Activated T-cell treated with anti-CD3 and anti-CD28 coated beads for 1 hour (primary cell): ENCODE data around the gene PKM.
"Not testable (repeated sequence)": the region's sequence is repeated elsewhere in the genome, so short reads cannot be mapped to it uniquely, and the experiment has no call there.

ENCODE experiments used
- DNase-seq: peaks from one replicate; pipeline ENCODE4 v3.0.0-alpha.2; 2020; ENCODE audit warnings: low read depth

Gene PKM

GRCh38 chr15:72176159-72176558, 54.8 kb downstream of the PKM start:
- no peak for DNase-seq

- DNase-seq = no peak
These were observed 55.6 kb downstream of the PKM start for GRCh38 chr15:72175186-72176044.

GRCh38 chr15:72174551-72175165, 56.3 kb downstream of the PKM start:
- DNase-seq = no peak

DNA sequence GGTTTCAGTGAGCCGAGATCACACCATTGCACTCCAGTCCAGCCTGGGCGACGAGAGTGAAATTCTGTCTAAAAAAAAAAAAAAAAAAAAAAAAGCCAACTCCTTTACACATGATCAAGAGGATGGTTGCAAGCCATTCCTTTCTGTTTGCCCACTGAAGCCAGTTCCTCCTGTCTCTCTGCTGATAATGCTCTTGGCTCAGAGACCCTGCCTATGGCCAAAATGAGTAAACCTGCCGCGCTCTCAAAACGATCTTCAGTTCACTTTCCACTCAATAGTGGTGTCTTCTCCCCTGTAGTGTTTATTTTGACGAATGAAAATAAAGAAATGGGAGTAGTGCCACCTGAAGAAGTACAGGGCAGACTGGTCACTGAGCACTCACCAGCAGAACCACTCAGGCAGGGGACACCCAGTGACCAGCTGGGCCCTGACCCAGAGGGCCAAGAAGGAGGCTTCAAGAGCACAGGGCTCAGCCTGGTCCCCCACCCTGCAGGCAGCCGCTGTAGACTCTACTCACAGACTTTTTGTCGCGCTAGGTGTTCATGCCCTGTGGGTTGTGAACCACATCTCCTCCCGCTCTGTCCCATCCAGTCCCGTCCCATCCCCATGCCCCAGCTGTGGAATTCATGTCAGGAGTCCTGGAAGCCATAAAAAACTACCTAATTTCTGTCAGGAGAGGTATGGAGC, 57.0 kb downstream of the PKM start:
- no peak for DNase-seq

- DNase-seq = no peak
These were observed 57.6 kb downstream of the PKM start for GRCh38 chr15:72173401-72173800.

- no peak for DNase-seq
These were observed 58.2 kb downstream of the PKM start for GRCh38 chr15:72172796-72173195.

DNA sequence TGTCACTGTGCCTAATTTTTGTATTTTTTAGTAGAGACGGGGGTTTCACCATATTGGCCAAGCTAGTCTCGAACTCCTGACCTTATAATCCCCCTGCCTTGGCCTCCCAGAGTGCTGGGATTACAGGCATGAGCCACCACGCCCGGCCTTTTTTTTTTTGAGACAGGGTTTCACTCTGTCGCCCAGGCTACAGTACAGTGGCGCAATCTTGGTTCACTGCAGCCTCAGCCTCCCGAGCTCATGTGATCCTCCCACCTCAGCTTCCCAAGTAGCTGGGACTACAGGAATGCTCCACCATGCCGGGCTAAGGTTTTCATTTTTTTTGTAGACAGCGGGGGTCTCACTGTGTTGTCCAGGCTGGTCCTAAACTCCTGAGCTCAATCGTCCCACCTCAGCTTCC, 59.0 kb downstream of the PKM start:
- not testable (repeated sequence) for DNase-seq

DNA sequence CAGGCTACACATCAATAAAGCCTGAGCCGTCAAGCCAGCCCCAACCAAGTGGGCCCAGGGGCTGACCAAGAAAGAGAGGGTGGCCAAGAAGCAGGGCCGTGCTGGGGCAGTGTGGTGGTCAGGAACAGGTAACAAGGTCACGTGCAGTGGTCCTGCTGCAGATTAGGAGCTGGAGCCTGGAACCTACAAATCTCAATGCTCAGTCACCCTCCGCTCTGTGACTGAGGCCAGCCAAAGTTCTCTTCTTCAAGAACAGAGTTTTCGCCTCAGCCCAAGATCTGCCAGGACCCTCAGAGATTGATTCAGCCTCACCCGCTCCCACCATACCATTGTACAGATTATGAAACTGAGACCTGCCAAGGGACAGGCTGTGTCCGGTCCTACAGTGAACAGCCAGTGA, 60.3 kb downstream of the PKM start:
- no peak for DNase-seq

GRCh38 chr15:72169921-72170611, 60.9 kb downstream of the PKM start:
- DNase-seq = no peak

DNA sequence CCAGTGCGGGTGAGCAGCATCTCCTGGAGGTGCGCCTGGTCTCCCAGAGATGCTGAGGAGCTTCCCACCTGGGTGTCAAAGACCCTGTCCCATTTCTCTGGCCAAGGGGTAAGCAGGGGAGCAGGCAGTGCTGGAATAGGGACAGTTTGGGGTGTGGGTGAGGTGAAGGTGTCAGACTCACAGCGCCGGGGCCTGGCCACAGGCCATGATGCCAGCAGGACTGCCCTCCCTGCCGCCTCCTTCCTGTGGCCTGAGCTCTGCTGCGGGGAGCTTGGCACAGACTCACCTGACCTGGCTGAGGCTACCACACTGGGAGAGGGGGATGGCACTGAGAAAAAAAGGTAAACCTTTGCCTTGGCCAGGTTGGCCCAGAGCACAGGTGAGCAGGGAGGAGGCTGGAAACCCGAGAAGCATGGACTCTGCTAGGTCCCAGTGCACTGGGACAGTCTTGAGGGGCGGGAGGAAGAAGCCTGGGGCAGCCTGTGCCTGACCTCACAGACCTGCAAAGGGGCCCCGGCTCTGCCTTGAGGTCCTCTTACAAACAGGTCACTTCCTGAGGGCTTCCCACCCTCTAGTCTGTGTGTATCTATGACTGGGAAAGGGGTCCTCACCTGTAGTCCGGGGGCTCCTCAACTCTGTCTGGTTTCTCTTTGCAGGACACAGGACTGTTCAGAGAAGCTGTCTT, 61.6 kb downstream of the PKM start:
- DNase-seq = no peak

- no peak for DNase-seq
These were observed 62.2 kb downstream of the PKM start for GRCh38 chr15:72168808-72169190.

DNA sequence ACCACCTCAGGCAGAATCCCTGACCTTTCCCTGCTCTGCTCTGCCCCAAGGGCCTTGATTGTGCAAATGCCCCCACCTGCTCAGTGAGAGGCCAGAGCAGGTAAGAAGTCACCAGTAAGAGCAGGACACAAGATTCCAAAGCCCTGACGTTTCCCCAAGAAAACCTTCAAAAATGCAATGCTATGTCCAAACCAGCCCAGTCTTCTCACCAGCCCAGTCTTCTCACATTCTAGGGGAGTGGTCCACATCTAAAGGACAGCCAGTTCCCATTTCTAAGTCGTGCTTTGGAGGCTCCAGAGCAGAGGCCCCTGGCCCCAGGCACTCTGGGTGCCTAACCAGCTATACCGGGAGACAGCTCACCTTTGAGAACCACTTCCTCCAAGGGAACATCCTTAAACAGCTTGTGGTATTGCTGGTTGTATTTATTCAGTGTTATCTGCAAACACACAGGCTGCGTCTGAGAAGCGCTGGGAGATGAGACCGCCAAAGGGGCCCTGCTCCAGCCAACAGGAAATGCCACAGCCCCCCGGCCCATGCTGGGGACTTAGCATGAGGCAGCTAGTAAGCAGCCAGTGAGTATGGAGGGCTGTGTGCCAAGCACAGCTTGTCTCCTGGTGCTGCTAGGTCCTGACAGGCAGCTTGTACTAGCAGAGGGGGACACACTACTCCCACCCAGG, 62.7 kb downstream of the PKM start:
- DNase-seq = no peak

- DNase-seq = no peak
These were observed 63.5 kb downstream of the PKM start for GRCh38 chr15:72167445-72167844.

DNA sequence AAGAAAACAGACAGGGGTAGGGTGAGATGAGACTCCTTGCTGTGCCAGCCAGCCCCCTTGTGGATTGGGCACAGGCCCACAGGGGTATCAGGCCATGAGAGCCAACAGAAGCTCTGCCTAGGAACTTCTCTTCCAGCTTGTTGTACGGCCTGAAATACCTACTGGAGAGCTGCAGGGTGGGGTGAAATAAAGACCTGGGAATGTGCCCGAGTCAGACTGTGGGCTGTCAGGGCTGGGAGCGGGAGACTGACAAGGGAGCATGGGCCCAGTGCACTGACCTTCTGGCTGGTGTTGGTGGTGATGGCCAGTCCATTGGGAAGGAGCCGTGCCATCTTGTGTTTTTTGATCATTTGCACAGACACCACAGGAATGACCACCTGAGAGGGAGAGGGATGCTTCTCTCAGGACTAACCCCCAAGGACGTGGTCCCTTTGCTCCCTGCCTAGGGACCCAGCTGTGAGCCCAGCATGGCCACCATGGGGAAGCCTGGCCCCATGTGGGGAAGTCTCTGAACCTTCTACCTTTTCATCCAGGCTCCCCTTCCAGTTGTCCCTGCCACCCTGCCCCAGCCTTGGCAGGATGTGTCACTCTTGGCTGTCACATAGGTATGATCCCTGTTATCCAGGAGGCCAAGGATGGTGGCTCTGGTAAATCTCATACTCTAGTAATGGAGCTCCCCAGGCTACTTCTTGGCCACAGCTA, 64.1 kb downstream of the PKM start:
- no peak for DNase-seq

DNA sequence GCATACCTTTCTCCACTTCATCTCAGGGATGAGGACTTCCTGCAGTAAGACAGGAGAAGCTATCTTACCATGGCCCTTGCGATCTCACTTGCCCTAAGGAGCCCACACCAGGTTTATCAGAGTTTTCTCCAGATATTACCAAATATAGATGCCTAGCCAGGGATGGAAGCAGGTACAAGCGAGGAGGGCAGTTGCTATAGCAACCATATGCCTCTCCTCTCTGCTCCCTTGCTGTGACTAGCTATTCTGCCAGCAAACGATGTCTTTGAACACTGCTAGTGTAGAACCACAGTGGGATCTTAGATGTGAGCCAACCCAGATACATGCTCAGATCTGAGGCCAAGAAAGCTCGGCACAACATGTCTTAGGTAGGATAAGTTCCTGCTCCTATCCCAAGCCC, 67.3 kb downstream of the PKM start:
- DNase-seq = no peak

- DNase-seq = no peak
These were observed 68.4 kb downstream of the PKM start for GRCh38 chr15:72162569-72162968.

- DNase-seq = no peak
These were observed 69.4 kb downstream of the PKM start for GRCh38 chr15:72161361-72162132.

DNA sequence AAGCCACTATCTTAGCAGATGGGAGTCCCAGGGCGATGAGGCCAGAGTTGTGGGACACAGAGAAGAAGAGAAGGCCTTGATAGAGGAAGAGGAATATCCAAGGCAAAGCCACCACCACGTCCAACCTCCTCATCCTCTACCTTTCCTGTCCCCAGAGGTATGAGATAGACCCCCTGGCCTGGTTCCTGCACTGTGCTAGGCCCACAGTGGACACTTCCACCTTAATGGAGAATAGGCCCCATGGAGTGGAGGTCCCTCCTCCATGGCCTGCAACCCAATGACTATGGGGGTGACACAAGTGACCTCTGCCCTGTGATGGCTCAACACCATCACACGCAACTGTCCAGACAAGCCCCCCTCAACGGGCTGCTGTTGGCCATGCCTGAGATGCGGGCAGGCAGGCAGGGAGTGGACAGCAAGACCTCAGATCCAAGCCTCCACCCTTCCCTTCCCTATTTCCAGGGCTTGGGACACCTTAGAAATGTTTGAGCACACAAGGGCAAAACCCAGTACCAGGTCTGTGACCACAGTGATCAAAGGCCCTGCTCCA, 70.2 kb downstream of the PKM start:
- DNase-seq = no peak

GRCh38 chr15:72156928-72157327, 74.1 kb downstream of the PKM start:
- no peak for DNase-seq
